Measurements from ENCODE around the gene SEMA5A.
A peak's percentile ranks its signal among the peaks of the same experiment; 100 is the strongest.

SEMA5A gene

GRCh38 chr5:9479361-9479760, 66.5 kb downstream of the SEMA5A start:
- DNase-seq (ENCODE audit: extremely low read depth, low read depth): peak; percentile 66
- TF ChIP-seq CTCF (IDR thresholded peaks at IDR 0.05; ENCODE audit: low read depth, low read length): no peak

GRCh38 chr5:9477537-9477936, 68.3 kb downstream of the SEMA5A start:
- DNase-seq (ENCODE audit: extremely low read depth, low read depth): no peak
- TF ChIP-seq CTCF (IDR thresholded peaks at IDR 0.05; ENCODE audit: low read depth, low read length): no peak

- no peak for TF ChIP-seq CTCF (IDR thresholded peaks at IDR 0.05; ENCODE audit: low read depth, low read length)
- no peak for DNase-seq (ENCODE audit: extremely low read depth, low read depth)
Observed at GRCh38 chr5:9474219-9475002, 71.5 kb downstream of the SEMA5A start.

GRCh38 chr5:9473624-9474023, 72.3 kb downstream of the SEMA5A start:
- no peak for DNase-seq (ENCODE audit: extremely low read depth, low read depth)
- no peak for TF ChIP-seq CTCF (IDR thresholded peaks at IDR 0.05; ENCODE audit: low read depth, low read length)

- no peak for DNase-seq (ENCODE audit: extremely low read depth, low read depth)
- TF ChIP-seq CTCF (IDR thresholded peaks at IDR 0.05; ENCODE audit: low read depth, low read length): no peak
Observed at GRCh38 chr5:9470410-9470809, 75.5 kb downstream of the SEMA5A start.

- DNase-seq (ENCODE audit: extremely low read depth, low read depth): peak; percentile 50
Observed at GRCh38 chr5:9468060-9468388, 77.9 kb downstream of the SEMA5A start.

More at GRCh38 chr5:9468060-9468388, 77.9 kb downstream of the SEMA5A start:
- no peak for TF ChIP-seq CTCF (IDR thresholded peaks at IDR 0.05; ENCODE audit: low read depth, low read length)

All from AG09319 (cell line).